Suppressor macrophage (primary cell): ENCODE measurements around the gene VKORC1L1.
"Not testable (repeated sequence)": the region's sequence is repeated elsewhere in the genome, so short reads cannot be mapped to it uniquely, and the experiment has no call there.

Experiments used
- DNase-seq, 4 experiments: peaks; one replicate each; pipeline ENCODE4 v3.0.0-alpha.2; 2020 to 2022

The VKORC1L1 gene

DNA sequence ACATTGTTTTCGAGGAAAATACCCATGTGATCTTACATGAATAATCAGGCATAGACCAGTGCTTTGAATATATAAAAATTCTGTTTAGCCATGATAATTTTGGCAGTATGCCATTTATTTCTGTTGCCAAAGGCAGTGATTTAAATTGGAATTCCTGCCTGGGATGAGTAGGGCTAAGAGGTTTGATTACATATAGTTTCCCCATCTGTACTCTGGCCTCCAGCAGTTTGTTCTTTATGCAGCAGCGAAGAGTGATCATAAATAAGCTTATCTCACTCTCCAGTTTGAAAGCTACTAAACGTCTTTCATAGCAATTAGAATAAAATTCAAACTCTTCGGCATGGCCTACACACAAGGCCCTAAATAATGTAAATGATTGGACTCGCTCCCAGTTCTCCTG is 72.9 kb downstream of the VKORC1L1 start:
- not testable (repeated sequence) for DNase-seq

DNA sequence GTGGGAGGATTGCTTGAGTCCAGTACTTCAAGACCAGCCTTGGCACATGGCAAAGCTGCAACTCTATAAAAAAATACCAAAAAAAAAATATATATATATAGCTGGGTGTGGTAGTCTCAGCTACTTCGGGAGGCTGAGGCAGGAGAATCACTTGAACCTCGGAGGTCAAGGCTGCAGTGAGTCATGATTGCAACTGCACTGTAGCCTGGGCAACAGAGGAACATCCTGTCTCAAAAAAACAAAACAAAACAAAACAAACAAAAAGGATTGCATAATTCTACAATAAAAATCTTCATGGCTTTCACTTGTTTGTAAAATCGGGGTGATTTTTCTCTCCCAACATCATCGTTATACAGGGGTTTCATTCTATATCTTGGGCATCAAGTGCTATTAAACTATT is 74.0 kb downstream of the VKORC1L1 start:
- DNase-seq = peak in 3 of 4 experiments; percentile 29 to 46 (median 42)

DNA sequence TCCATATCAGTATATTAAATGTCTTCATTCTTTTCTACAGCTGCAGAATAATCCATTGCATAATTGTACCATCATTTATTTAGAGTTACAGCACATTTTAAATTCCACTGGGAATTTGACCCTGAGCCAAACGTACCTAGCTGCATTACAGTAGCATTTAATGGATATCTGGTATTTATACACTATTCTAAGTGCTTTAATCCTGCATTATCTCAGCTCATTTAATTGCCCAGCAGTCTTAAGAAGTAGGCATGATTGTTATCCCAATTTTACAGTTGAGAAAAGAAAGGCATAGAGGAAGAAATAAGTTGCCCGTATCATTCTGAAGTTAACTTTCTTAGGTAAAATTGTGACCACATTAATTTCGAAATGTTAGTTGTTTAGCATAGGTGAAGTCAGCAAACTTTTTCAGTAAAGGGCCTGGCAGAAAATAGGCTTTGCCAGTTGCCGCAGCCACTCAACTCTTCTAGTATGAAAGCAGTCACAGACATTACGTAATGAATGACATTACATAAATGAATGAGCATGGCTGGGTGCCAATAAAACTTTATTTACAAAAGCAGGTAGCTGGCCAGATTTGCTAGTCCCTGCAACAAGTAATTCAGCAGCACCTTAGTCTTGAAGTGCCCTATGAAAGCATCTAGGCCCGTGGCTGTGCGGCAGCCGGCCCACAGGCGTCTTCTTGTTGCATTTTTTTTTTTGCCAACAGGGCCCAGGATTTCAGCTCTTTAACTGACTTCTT is 79.1 kb downstream of the VKORC1L1 start:
- no peak for DNase-seq

DNA sequence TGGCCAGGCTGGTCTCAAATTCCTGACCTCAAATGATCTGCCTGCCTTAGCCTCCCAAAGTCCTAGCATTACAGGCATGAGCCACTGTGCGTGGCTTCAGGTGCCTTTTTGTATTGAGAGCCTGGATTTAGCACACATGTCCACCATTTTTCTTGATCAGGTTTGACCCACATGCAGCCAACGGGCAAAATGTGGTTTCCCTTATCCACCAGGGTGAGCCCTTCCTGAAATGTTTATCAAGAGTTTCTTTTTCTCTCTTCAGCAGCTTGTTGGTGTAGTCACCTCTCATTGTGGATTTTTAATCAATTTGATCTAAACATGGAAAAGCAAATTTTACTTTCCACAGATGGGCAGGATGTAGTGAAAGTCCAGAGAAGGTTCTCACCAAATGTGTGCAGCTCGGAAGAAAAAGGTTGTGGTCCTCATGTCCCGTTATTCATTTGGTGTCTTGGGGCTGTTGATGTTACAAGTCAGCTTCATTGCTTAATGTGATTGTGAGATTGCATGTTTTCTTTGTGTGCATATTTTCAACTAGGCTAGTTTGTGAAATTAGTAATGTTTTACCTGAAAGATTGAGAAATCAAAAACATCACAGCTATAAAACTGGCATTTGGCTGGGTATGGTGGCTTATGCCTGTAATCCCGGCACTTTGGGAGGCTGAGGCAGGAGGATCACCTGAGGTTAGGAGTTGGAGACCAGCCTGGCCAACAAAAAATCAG is 80.3 kb downstream of the VKORC1L1 start:
- no peak for DNase-seq

DNA sequence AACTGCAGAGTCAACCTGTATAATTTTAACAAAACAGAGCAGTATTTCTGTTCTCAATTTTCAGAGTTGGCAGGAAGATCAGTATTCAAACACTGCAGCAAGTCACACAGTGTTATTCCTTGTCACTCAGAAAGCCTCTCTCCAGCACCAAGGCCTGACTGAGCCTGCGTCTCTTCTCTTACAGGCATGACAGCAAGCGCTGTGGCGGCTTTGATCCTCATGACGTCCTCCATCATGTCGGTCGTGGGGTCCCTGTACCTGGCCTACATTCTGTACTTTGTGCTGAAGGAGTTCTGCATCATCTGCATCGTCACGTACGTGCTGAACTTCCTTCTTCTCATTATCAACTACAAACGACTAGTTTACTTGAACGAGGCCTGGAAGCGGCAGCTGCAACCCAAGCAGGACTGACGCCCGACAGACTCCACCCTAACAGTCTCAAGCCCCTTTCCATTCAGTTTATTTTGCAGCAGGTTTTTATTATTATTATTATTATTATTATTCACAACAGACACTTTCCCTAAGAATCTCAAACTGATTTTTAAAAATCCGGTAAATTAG is 81.1 kb downstream of the VKORC1L1 start:
- no peak for DNase-seq

DNA sequence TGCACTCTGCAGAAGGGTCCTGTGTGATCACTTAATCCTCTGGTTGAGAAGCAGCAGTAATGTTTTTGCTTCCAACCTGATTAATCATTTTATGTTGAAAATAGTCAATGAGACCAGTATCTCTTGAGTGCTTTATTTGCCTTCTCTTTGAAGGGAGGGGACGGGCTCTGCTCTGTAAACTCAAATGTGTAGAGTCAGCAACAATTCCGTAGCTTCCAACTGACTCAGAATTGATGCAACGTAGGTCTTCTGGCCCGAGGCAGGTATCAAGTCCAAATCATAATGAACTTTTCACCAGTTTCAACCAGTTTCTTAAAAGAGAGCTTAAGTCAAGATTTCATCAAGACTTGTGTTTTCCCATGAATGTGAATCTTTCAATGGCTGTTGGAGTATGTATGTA is 82.8 kb downstream of the VKORC1L1 start:
- DNase-seq = no peak

DNA sequence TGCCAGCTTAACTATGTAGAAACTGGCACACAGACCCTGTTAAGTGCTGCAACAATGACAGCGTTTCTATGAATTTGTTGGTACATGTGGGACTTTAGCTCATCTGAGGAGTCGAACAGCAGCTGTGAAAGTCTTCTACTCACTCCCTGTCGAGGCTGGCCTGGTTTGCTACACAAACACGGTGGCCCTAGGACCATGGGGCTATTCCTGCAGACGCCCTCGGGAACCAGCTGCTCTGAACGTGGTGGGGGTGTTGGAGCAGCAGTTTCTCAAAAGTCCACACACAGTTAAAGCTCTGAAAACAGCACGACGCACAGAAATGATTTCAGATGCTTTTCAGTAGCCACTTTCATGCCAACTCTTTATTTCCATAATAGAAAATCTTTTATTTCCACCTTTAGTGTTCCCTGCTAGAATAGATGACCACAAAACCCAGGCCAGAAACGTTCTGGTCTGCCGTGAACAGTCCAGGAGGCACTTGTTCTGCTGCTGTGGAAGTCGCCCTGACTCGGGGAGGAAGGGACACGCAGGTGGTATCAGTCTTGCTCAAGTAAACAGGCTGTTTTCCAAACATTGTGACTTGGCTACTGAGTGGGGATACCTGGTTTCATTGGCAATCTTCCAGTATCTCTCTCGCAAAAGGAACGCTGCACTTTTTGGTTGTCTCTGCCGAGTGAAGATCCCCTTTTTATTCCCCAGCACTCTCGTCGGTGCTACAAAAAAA is 87.6 kb downstream of the VKORC1L1 start:
- DNase-seq = no peak

DNA sequence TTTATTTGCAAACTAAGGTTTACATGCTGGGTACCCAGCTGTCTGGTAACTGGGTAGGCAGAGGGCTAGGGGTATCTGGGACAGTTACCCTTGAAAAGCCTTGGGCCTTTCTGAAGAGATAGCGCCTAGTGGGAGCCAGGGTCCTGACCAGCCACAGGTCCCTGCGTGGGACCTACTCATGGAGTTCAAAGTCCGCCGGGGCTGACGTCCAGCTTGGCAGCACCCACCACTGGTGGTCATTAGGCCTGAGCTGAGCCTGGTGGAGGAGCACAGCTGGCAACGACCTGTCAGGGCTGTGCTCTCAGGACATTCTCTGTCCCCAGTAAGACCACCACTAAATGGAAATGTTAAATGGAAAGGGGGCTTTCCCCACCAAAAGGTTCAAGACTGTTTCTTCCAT is 89.2 kb downstream of the VKORC1L1 start:
- DNase-seq = no peak

DNA sequence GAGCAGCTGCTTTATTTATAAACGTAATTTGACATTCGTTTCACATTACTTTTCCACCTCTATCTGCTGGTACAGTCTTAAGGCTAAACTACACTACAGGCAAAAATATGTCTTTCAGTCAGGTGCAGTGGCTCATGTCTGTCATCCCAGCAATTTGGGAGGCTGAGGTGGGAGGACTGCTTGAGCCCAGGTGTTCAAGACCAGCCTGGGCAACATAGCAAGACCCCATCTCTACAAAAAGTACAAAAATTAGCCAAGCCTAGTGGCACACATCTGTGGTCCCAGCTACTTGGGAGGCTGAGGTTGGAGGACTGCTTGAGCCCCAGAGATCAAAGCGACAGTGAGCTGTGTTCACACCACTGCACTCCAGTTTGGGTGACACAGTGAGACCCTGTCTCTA is 91.8 kb downstream of the VKORC1L1 start:
- DNase-seq = not testable (repeated sequence)

DNA sequence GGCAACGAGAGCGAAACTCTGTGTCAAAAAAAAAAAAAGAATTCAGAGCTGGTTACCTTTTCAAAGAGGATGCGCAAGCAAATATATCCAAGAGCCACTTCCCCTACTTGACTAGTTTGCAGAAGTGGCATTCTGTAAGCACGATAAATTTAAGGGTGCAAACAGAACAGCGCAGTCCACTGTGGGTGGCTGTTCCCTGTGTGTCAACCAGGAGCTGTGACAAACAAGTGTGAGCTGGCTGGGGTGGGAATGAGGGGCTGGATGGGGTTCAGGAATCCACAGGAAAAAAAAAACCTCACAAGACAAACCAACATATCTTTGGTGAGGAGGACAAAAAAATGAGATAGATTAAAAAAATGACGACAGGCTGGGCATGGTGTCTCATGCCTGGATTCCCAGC is 93.3 kb downstream of the VKORC1L1 start:
- DNase-seq = peak in 3 of 4 experiments; percentile 27 to 39 (median 29)

DNA sequence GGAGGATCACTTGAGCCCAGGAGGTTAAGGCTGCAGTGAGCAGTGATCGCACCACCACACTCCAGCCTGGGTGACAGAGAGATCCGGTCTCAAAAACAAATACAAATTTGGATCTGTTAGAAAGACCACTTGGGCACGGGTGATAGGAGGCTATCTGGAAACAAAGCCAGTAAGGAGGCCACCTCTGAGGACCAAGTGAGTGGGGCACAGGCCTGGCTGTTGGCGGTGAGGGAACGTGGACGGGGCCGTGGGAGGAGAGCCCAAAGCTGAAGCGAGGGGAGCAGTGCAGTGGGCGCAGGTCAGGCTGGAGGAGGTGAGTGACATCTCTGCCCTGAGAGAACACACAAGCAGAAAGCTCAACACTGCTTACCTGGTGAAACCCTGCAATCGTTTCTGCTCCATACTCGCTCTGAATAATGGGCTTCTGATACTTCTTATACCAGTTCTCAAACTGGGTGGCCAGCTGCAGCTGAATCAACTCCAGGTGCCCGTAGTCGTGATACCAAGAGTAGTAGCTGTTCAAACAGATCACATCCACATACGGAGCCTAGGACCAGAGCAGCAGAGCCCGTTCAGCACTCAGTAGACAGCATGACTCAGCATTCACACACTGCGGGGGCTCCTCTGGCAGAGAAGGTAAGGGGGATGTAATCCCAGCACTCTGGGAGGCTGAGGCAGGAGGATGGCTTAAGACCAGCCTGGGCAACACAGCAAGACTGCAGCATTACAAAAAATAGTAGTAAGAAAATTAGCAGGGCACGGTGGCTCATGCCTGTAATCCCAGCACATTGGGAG is 94.7 kb downstream of the VKORC1L1 start:
- DNase-seq = no peak

DNA sequence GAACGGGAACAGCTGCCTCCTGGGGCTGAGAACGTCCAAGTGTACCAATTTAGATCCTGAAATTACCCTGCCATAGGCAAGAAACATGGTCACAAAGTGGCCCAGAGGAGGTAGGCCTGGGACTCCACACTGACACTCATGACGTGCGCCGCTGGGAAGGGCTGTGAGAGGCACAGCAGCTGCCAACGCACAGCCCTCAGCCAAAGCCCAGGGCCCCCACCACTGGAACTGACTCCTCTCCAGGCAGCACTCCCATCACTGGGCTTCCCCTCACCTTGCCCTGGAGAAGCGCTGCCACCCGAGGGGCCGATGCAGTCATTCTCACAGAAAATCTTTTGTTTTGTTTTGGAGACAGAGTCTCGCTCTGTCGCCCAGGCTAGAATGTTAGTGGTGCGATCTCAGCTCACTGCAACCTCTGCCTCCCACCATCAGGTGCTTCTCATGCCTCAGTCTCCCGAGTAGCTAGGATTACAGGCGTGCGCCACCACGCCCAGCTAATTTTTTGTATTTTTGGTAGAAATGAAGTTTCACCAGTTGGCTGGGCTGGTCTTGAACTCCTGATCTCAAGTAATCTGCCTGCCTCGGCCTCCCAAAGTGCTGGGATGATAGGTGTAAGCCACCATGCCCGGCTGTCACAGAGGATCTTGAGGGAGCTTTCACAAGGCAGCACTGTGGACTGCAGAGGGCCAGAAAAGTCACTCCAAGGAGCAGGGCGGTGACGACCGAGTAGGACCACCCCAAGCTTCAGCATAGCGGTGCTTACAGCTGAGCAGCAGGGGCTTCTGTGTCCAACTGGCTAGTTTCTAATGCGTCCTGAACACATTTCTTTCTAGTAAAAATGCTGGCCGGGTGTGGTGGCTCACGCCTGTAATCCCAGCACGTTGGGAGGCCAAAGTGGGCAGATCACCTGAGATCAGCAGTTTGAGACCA is 95.6 kb downstream of the VKORC1L1 start:
- no peak for DNase-seq

DNA sequence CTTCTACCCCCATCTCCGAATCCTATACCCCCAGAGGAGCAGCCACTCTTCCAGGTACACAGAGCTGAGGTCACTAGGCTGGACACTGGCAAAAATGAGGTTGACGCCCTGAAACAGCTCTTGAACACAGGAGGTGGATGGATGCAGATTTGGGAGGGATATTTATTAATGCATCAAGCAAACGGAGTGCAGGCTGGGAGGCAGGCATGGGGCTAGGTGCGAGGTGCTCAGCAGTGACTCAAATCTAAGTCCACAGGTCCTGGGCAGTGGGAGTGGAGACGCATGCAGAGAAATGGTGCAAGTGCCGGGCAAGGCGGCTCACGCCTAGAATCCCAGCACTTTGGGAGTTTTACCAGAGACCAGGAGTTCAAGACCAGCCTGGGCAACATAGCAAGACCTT is 98.1 kb downstream of the VKORC1L1 start:
- DNase-seq = no peak

DNA sequence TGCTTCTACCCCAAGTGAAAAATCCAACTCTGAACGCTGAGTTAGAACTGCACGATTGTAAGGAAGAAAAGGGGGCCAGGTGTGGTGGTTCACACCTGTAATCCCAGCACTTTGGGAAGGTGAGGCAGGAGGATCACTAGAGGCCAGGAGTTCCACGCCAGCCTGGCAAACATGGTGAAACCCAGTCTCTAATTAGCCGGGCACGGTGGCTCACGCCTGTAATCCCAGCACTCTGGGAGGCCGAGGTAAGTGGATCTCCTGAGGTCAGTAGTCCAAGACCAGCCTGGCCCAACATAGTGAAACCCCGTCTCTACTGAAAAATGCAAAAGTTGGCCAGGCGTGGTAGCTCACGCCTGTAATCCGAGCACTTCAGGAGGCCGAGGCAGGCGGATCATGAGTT is 100.1 kb downstream of the VKORC1L1 start:
- no peak for DNase-seq

DNA sequence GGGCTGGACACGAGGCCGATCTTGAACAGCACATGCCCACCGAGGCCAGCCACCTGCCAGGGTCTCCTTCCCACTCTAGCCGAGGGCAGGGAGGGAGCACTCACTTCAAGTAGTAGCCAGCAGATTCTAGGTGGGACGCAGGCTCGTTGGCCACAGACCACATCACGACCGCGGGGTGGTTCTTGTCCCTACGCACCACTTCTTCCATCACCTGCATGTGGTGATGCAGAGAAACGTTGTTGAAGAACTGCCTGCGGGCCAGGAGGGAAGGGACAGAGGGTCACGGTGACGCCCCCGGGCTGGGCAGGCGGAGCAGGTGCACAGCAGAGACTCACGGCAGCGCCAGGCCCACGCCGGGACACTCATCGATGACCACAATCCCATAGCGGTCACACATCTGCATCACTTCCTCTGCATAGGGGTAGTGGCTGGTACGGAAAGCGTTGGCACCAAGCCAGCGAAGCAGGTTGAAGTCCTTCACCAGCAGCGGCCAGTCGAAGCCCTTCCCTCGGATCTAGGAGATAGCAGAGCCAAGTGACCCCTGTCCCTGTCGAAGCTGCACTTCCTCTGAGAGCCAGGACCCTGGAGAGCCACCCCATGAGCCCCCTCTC is 101.4 kb downstream of the VKORC1L1 start:
- DNase-seq = peak in 1 of 4 experiments; percentile 19

DNA sequence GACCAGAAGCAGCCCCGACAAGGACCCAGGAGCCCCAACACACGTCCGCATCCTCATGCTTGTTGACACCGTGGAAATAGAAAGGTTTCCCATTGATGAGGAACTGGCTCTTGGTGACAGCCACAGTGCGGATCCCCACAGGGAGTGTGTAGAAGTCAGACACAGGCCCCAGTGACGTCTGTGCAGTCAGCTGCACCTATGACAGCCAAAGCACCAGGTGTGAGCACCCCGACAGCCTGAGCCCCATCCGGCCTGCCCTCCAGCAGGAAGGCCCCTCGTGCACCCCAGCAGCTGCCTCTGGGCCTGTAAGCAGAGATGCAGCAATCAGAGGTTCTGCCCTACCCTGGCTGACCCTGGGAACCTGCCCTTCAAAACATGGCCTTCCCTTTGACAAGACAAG is 102.0 kb downstream of the VKORC1L1 start:
- no peak for DNase-seq

DNA sequence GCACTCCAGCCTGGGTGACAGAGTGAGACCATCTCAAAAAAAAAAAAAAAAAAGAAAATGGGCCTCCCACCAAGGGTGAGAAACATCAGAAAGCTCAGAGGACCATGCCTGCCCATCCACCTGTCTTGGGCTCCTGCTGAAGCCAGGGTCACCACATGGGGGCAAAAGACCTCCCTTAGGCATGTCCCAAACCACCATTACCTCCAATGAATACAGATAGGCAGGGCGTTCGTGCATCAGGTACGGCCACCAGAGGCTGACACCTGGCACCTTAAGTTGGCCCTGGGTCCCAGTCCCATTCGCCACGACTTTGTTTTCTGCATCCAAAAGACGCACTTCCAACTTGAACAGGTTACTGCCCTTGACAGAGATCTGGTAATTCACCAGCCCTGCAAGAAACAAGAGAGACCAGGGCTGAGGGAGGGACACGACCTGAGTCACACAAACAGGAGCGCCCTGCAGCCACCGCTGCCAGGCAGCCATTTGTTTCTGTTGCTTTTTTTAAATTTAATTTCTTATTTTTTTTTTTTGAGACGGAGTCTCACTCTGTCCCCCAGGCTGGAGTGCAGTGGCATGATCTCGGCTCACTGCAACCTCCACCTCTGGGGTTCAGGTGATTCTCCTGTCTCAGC is 103.1 kb downstream of the VKORC1L1 start:
- no peak for DNase-seq

DNA sequence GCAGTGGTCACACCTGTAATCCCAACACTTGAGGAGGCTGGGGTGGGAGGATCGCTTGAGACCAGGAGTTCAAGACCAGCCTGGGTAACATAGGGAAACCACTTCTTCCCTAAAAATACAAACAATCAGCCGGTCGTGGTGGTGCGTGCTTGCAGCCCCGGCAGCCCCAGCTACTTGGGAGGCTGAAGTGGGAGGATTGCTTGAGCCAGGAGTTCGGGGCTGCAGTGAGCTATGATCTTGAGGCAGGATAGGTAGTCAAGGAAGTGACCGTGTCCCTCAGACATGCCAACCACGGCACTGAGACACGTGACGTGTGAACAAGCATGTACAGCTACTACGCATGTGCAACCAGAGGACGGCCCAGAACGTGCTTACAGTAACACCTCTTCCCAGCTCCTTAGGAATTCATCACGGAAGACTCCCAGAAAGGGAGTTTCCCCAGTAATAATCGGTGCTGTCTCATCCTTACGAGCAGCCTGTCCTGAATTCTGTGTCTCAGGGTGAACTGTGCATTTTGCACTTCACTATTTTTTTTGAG is 103.9 kb downstream of the VKORC1L1 start:
- no peak for DNase-seq

DNA sequence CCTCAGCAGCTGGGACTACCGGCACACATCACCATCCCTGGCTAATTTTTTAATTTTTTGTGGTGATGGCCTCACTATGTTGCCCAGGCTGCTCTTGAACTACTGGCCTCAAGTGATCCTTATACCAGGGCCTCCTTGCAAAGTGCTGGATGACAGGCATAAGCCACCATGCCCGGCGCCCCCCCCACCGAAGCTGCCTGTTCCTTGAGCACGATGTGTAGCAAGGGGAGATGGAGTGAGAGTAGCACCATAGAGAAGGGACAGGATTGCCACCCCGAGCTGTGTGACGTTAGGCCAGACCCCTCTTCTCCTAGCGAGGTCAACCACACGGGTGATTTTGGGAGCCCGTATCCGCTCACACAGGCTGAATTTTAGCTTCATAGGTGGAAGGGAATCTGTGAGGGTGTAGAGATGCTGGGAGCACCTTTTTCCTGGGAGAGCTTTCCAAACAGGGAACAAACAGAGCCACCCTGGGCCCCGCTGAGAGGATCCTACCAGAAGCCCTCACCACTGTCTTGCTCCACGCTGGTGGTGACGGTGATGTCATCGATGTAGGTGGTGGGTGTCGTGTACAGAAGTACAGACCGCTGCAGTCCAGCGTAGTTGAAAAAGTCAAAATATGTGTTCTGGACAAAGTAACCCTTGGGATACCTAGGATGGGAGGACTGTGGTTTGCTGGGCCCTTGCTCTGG is 106.2 kb downstream of the VKORC1L1 start:
- peak; percentile 54 to 82 (median 75) for DNase-seq
